DMS 273 (cell line): ENCODE results near the gene LDB2.

ENCODE experiments used
- DNase-seq: peaks from one replicate; lab custom pipeline; 2025; ENCODE audit not compliant: unreplicated experiment; lab: John Stamatoyannopoulos, UW

The LDB2 gene

GRCh38 chr4:16608123-16608522 lies 290.3 kb downstream of the LDB2 start:
- no peak for DNase-seq

GRCh38 chr4:16607241-16608066 lies 291.0 kb downstream of the LDB2 start:
- no peak for DNase-seq

GRCh38 chr4:16606691-16607090 lies 291.8 kb downstream of the LDB2 start:
- no peak for DNase-seq

GRCh38 chr4:16603178-16603577 lies 295.3 kb downstream of the LDB2 start:
- no peak for DNase-seq

GRCh38 chr4:16598597-16599206 lies 299.7 kb downstream of the LDB2 start:
- DNase-seq: no peak

GRCh38 chr4:16597845-16598596 lies 300.4 kb downstream of the LDB2 start:
- DNase-seq: no peak

- no peak for DNase-seq
These were observed 301.0 kb downstream of the LDB2 start for GRCh38 chr4:16597443-16597842.

- no peak for DNase-seq
These were observed 302.2 kb downstream of the LDB2 start for GRCh38 chr4:16596267-16596666.

- DNase-seq: no peak
These were observed 304.3 kb downstream of the LDB2 start for GRCh38 chr4:16594128-16594527.

- no peak for DNase-seq
These were observed 305.1 kb downstream of the LDB2 start for GRCh38 chr4:16593386-16593785.

- DNase-seq: no peak
These were observed 307.1 kb downstream of the LDB2 start for GRCh38 chr4:16591272-16591826.

GRCh38 chr4:16590797-16591196 lies 307.6 kb downstream of the LDB2 start:
- DNase-seq: no peak

GRCh38 chr4:16588651-16589050 lies 309.8 kb downstream of the LDB2 start:
- no peak for DNase-seq

- DNase-seq: no peak
These were observed 310.3 kb downstream of the LDB2 start for GRCh38 chr4:16588149-16588548.

- DNase-seq: no peak
These were observed 313.4 kb downstream of the LDB2 start for GRCh38 chr4:16585053-16585452.

GRCh38 chr4:16583764-16584163 lies 314.7 kb downstream of the LDB2 start:
- DNase-seq: no peak

GRCh38 chr4:16582526-16582925 lies 315.9 kb downstream of the LDB2 start:
- DNase-seq: peak; percentile 3

- DNase-seq: no peak
These were observed 316.4 kb downstream of the LDB2 start for GRCh38 chr4:16582036-16582435.

GRCh38 chr4:16581117-16581516 lies 317.3 kb downstream of the LDB2 start:
- DNase-seq: no peak

- DNase-seq: no peak
These were observed 317.9 kb downstream of the LDB2 start for GRCh38 chr4:16580514-16580913.

- DNase-seq: no peak
These were observed 318.6 kb downstream of the LDB2 start for GRCh38 chr4:16579866-16580265.

GRCh38 chr4:16577177-16577576 lies 321.3 kb downstream of the LDB2 start:
- no peak for DNase-seq
